OCI-LY7 (cell line): Measurements from ENCODE around the gene NCAPH2. TPM values are rescaled to one million over a fixed set of nuclear protein-coding genes. Genes with fewer than 3 reads are reported as not detected.
A peak's percentile ranks its signal among the peaks of the same experiment; 100 is the strongest.

ENCODE experiments used
- BruUV-seq: library from RNA; stranded (reverse); fragments of 400-500 nt; replicated peaks from 2 replicates; lab custom pipeline; 2021; lab: Mats Ljungman, UMichigan
- CTCF ChIA-PET: fragments of 300-600 bp; sonication (Branson Sonifier 250); formaldehyde crosslinking; loops from one replicate; lab custom pipeline; 2022; ENCODE audit warnings: antibody characterized with exemption; ENCODE audit not compliant: unreplicated experiment; lab: Charles Lee
- POLR2A ChIA-PET: fragments of 300-600 bp; sonication (Branson Sonifier 250); formaldehyde crosslinking; loops from one replicate; lab custom pipeline; 2022; ENCODE audit warnings: antibody characterized with exemption; lab: Charles Lee
- DNase-seq: peaks from one replicate; pipeline ENCODE4 v3.0.0-alpha.2; 2015; ENCODE audit warnings: low spot score
- H2AFZ ChIP-seq: fragments of 200-600 bp; sonication (generic), shearing (Covaris generic); 2 replicates; pipeline ENCODE4 v1.6.1; 2014; ENCODE audit warnings: mild to moderate bottlenecking, antibody characterized with exemption, low read length, moderate library complexity
- H3K27ac ChIP-seq: fragments of 200-600 bp; sonication (generic); 2 replicates; pipeline ENCODE4 v1.5.1; 2014; ENCODE audit warnings: mixed run types, low read depth, mild to moderate bottlenecking, moderate library complexity, low read length, inconsistent platforms; ENCODE audit not compliant: poor library complexity, severe bottlenecking
- H3K36me3 ChIP-seq: fragments of 200-600 bp; sonication (generic); 2 replicates; pipeline ENCODE4 v1.6.1; 2014; ENCODE audit warnings: mild to moderate bottlenecking, antibody characterized with exemption, low read length, moderate library complexity, mixed read lengths; ENCODE audit not compliant: insufficient read depth
- H3K4me1 ChIP-seq: fragments of 200-600 bp; sonication (generic); 2 replicates; pipeline ENCODE4 v1.5.1; 2014; ENCODE audit warnings: mild to moderate bottlenecking, low read length; ENCODE audit not compliant: insufficient read depth, poor library complexity, severe bottlenecking
- H3K4me2 ChIP-seq: fragments of 200-600 bp; sonication (generic); 2 replicates; pipeline ENCODE4 v1.6.1; 2014; ENCODE audit warnings: mild to moderate bottlenecking, low read length
- H3K4me3 ChIP-seq: fragments of 200-600 bp; sonication (generic); 2 replicates; pipeline ENCODE4 v1.5.1; 2014; ENCODE audit warnings: mild to moderate bottlenecking, low read depth, low read length; ENCODE audit not compliant: poor library complexity, severe bottlenecking
- H3K79me2 ChIP-seq: fragments of 200-600 bp; sonication (generic); 2 replicates; pipeline ENCODE4 v1.6.1; 2016; ENCODE audit warnings: low read depth, mild to moderate bottlenecking, low read length, moderate library complexity, mixed read lengths; ENCODE audit not compliant: insufficient read depth
- H3K9me2 ChIP-seq: fragments of 200-600 bp; sonication (generic); 2 replicates; pipeline ENCODE4 v1.6.1; 2016; ENCODE audit warnings: mild to moderate bottlenecking, low read length, mixed read lengths; ENCODE audit not compliant: insufficient read depth
- H3K9me3 ChIP-seq: fragments of 200-600 bp; sonication (generic); 2 replicates; pipeline ENCODE4 v1.6.1; 2014; ENCODE audit warnings: mild to moderate bottlenecking, mixed run types, low read length, mixed read lengths
- H4K20me1 ChIP-seq: fragments of 200-600 bp; sonication (generic); 2 replicates; pipeline ENCODE4 v1.6.1; 2014; ENCODE audit warnings: mild to moderate bottlenecking, antibody characterized with exemption, low read length, moderate library complexity, mixed read lengths; ENCODE audit not compliant: insufficient read depth
- EZH2phosphoT487 ChIP-seq: fragments of 200-600 bp; sonication (generic); IDR thresholded peaks from 2 replicates; pipeline ENCODE4 v1.6.1; 2018; ENCODE audit warnings: low read depth, borderline replicate concordance, mild to moderate bottlenecking, mixed run types, antibody characterized with exemption, low read length, moderate library complexity, mixed read lengths
- intact Hi-C: fragments of 100-400 bp; cut with micrococcal nuclease; formaldehyde crosslinking; loops from one replicate; pipeline ENCODE4 v1.10.0; 2022; ENCODE audit not compliant: unreplicated experiment
- total RNA-seq, 2 experiments: library from RNA; depleted of rRNA in 1 of 2; stranded (reverse); fragments of >200 nt in 1 of 2; shearing (Covaris generic) in 1 of 2; gene quantifications; 2 replicates each; pipeline ENCODE4 v1.2.3, GENCODE V29; 2014 to 2022
- TF ChIP-seq, protein P1 (sequence below): fragments of 200-600 bp; sonication (generic); conservative IDR thresholded peaks from 2 replicates; pipeline ENCODE4 v1.5.1; 2014; ENCODE audit warnings: mild to moderate bottlenecking, antibody characterized with exemption, low read length, moderate library complexity, mixed read lengths

The NCAPH2 gene
- total RNA-seq, 2 experiments from 2014 or later, result 126 to 129 TPM

DNA sequence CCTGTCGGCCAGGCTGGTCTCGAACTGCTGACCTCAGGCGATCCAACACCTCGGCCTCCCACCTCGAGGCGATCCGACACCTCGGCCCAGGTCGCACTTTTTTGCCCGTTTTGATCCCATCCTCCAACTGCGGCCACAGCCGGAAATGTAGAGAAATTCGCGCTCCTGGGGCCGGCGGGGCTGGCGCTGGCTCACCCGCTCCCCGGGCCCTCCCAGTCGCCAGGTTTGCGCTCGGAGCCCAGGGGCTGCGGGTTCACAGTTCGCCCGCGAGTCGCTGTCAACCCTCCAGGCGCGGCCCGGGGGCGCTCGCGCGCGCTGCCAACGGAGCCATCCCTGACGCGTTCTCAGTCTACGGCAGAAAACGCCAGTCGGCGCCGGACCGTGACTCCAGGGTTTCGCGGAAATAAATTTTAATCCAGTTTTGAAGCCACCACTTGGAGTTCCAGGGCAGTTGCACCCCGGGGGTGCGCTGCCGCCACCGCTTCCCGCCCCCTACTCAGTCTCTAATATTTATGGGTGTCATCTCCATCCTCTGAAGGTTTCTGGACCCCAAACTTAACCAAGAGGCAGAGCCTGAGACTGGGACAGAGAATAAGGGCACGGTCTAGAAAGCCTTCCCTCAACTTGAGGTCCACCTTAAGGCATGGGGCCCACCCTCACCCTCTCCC, 36.2 kb downstream of the NCAPH2 start:
- no TSS peak for BruUV-seq
- H3K4me1 ChIP-seq, result peaks cover 57% of the 10 kb centered on the region
- H3K36me3 ChIP-seq, result no peaks in the 10 kb centered on the region
- TF ChIP-seq, protein P1, sequence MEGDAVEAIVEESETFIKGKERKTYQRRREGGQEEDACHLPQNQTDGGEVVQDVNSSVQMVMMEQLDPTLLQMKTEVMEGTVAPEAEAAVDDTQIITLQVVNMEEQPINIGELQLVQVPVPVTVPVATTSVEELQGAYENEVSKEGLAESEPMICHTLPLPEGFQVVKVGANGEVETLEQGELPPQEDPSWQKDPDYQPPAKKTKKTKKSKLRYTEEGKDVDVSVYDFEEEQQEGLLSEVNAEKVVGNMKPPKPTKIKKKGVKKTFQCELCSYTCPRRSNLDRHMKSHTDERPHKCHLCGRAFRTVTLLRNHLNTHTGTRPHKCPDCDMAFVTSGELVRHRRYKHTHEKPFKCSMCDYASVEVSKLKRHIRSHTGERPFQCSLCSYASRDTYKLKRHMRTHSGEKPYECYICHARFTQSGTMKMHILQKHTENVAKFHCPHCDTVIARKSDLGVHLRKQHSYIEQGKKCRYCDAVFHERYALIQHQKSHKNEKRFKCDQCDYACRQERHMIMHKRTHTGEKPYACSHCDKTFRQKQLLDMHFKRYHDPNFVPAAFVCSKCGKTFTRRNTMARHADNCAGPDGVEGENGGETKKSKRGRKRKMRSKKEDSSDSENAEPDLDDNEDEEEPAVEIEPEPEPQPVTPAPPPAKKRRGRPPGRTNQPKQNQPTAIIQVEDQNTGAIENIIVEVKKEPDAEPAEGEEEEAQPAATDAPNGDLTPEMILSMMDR, result peak; percentile 80
- TF ChIP-seq EZH2phosphoT487, result no peak
- H3K27ac ChIP-seq, result no peak overlapping the region
- H3K9me2 ChIP-seq, result no peaks in the 10 kb centered on the region
- ChIA-PET CTCF (no interaction called here), POLR2A (no interaction called here)
- H3K4me3 ChIP-seq, result no peak overlapping the region
- intact Hi-C loops, result loop anchor here (1.0 to 2.0 kb wide), 2 partner anchors 39 to 147 kb away; partner anchors contain the start of gene CHKB
- H3K4me2 ChIP-seq, result peak overlapping the region; percentile 51
- H4K20me1 ChIP-seq, result no peaks in the 10 kb centered on the region
- DNase-seq, result peak; percentile 66
- H3K9me3 ChIP-seq, result no peaks in the 10 kb centered on the region
- H3K79me2 ChIP-seq, result no peaks in the 10 kb centered on the region
- peak overlapping the region; percentile 34; the same call in 1 of the 2 replicates for H2AFZ ChIP-seq

DNA sequence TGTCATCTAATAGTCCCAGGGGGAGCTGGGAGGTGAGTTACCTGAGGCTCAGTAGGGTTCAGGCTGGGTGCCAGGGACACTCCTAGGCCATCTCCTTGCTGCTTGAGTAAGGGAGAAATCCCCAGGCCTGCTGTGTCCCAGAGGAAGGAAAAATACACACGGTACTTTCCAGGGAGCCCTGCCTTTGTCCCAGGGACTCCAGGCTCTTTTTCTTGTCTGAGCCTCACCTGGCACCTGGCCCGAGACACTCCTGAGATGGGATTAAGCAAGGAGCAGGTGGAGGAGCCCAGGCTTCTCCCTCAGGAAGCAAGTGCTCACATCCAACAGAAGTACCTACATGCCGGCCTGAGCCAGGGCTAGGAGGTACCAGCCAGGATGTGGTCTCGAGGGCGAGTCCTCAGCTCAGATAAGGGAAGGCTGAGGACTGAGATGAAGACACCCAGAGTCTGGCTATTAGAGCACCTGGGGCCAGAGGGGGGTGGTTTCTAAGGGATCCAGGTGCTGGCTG, 36.8 kb downstream of the NCAPH2 start:
- POLR2A ChIA-PET, result no interaction called here
- Histone ChIP-seq H3K4me2 (peak overlapping the region; percentile 51), H3K9me3 (no peaks in the 10 kb centered on the region), H4K20me1 (no peaks in the 10 kb centered on the region), H3K4me1 (peaks cover 54% of the 10 kb centered on the region), H3K36me3 (no peaks in the 10 kb centered on the region), H3K9me2 (no peaks in the 10 kb centered on the region), H3K27ac (no peak overlapping the region), H3K4me3 (no peak overlapping the region), H3K79me2 (no peaks in the 10 kb centered on the region), H2AFZ (peak overlapping the region; percentile 34; the same call in 1 of the 2 replicates)
- TF ChIP-seq EZH2phosphoT487, result no peak
- TF ChIP-seq, protein P1, result no peak
- peak; percentile 56 for DNase-seq
- intact Hi-C loops, result loop anchor here (1.0 to 2.0 kb wide), 2 partner anchors 38 to 147 kb away; partner anchors contain the start of gene CHKB
- BruUV-seq, result no TSS peak
- CTCF ChIA-PET, result no interaction called here
